Inferior parietal cortex (tissue), 1 donor: ENCODE data around the gene IL21R.
"Not testable (repeated sequence)": the region's sequence is repeated elsewhere in the genome, so short reads cannot be mapped to it uniquely, and the experiment has no call there.

Source experiments
- DNase-seq: peaks from one replicate; pipeline ENCODE4 v3.0.0-alpha.2; 2016; ENCODE audit errors: extremely low spot score

Gene IL21R

GRCh38 chr16:27374804-27375425 lies 27.1 kb upstream of the IL21R start:
- peak; percentile 33 for DNase-seq

- DNase-seq: no peak
These were observed 24.1 kb upstream of the IL21R start for GRCh38 chr16:27377666-27378485.

- DNase-seq: no peak
These were observed 23.0 kb upstream of the IL21R start for GRCh38 chr16:27378871-27379481.

DNA sequence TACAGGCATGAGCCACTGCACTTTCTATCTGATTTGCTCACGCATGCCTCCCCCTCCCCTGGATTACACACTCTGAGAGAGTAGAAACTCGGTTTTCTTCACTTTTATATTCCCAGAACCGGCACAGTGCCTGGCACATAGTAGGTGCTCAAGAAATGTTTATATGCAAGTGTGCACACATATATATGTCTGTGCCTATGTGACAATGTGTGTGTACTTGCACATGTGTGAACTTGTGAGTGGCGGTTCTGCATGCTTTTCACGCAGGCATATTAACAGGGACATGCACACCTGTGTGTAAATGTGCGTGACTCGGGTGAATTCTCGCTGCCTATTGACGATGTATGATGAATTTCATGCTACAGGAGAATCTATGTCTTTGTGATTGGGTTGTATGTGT lies 22.1 kb upstream of the IL21R start:
- no peak for DNase-seq

DNA sequence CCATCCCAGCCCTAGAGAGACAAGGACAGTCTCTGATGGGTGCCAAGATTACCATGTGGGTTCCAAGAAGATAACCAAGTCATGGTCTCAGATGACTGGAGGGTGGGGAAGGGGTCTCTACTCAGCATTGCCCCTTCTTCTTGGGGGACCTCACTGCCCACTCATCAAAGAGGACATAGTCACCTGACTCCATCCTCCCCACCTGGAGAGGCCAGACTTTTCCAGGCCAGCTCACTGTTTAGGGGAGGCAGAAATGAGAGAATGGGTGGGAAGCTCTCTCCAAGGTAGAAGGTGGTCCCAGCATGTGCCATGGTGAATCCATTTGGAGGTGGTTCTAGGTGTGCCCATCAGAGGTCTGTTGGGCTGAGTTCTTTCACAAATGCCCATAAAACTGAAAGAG lies 20.7 kb upstream of the IL21R start:
- DNase-seq: no peak

DNA sequence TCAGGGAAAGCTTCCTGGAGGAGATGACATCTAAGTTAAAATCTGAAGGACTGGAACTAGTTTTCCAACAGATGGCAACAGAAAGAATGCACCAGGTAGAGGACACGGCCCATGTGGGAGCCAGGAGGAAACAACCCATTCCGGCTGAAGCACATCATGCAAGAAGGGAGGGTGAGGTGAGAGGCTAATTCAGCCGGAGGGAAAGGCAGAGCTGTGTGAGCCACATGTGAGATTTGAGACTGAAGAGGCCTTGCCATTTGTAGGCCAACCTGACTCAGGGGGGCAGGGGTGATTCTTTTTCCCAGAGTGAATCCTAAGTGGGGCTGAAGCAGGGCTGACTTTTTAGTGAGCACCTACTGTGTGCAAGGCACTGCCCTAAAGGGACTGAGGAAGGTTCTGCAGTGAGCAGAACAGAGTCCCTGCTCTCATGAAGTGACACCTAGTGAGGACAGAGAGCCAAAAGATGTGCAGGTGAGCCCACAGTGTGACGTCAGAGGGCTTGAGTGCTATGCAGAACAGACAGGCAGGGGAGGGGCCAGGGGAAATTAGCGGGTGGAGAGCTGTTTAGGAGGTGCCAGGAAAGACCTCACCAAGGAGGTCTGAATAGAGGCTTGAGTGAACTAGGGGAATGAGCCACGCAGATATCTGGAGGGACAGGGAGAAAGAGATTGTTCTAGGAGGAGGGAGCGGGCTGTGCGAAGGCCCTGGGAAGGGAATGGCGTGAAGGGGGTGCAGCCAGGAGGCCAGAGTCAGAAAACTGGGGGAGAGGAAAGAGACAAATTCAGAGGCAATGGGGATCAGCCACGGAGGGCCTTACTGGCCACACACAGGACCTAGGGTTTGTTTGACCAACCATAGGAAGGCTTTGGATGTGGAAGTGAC lies 19.8 kb upstream of the IL21R start:
- no peak for DNase-seq

GRCh38 chr16:27383556-27384243 lies 18.3 kb upstream of the IL21R start:
- no peak for DNase-seq

- no peak for DNase-seq
These were observed 17.5 kb upstream of the IL21R start for GRCh38 chr16:27384425-27384824.

DNA sequence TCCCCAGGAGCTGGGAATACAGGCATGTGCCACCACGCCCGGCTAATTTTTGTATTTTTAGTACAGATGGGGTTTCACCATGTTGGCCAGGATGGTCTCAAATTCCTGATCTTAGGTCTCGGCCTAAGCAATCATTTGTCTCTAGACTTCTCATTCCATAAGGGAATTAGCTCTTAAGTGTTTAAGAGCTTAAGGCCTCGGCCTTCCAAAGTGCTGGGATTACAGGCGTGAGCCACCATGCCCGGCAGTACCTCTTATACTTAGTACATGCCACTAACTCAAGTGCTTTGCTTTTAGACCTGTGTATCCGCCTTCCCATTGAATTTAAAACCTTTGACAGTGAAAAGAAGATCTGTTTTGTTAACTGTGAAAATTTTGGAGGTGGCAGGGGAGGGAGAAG lies 16.6 kb upstream of the IL21R start:
- DNase-seq: no peak

DNA sequence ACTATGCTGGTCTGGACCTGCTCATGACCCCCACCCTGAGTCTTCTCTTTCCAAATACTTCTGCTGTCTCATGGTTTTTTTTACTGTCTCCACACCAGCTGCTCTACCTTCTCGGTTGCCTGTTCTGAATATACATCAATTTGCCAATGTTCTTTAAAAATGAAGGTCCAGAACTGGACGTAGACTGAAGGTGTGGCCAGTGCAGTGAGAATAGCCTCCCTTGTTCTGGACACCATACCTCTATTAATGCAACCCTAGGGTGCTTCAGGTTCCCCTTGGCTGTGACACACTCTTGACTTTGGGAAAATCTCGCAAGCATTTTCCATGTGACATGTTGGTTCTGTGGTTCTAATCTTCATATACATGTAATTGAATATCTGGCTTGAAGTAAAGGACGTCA lies 15.3 kb upstream of the IL21R start:
- no peak for DNase-seq

DNA sequence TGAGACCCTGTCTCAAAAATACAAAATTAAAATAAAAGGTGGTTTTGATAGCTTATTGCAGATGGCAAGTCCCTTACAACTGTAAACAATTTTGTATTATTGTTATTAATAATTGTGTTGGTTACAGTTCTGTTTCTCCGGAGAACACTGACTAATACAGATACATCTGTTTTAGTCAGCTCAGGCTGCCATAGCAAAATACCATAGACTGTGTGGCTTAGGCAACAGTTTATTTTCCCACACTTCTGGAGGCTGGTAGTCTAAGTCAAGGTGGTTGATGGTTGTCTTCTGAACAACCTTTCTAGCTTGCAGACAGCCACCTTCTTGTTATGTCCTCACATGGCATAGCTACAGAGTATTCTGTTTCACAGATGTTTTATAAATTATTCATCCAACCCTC lies 14.2 kb upstream of the IL21R start:
- DNase-seq: no peak

DNA sequence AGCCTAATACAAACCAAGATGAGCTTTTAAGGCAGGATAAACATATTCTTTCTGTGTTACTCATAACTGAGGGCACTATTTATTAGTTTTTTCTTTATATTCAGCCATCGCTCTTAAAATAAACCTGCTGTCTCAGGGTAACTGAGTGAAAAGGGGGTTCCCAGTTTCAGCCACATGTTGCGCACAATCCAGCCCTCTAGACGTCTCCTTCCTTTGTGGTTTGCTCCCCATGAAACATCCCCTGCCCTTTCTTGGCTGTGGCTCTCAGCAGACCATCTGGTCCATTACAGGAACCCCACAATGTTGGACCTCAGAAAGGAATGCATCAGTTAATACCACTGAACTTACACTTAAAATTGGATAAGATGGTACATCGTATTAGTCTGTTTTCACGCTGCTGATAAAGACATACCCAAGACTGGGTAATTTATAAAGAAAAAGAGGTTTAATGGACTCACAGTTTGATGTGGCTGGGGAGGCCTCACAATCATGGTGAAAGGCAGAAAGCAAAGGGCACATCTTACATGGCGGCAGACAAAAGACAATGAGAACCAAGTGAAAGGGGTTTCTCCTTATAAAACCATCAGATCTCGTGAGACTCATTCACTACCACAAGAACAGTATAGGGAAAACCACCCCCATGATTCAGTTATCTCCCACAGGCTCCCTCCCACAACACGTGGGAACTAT lies 12.6 kb upstream of the IL21R start:
- DNase-seq: no peak

GRCh38 chr16:27390151-27390550 lies 11.8 kb upstream of the IL21R start:
- DNase-seq: no peak

- DNase-seq: no peak
These were observed 9.3 kb upstream of the IL21R start for GRCh38 chr16:27392671-27393070.

GRCh38 chr16:27394516-27394915 lies 7.5 kb upstream of the IL21R start:
- no peak for DNase-seq

DNA sequence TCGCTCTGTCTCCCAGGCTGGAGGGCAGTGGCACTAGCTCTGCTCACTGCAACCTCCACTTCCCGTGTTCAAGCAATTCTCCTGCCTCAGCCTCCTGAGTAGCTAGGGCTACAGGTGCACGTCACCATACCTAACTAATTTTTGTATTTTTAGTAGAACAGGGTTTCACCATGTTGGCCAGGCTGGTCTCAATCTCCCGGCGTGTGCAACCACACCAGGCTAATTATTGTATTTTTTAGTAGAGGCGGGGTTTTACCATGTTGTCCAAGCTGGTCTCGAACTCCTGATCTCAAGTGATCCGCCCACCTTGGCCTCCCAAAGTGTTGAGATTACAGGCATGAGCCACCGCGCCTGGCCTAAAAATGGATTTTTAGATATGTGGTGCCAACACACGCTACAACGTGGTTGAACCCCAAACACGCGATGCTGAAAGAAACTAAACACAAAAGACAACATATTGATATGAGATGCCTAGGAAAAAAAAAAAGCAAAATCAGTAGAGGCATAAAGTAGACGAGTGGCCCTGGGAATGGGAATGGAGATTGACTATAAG lies 3.6 kb upstream of the IL21R start:
- not testable (repeated sequence) for DNase-seq

DNA sequence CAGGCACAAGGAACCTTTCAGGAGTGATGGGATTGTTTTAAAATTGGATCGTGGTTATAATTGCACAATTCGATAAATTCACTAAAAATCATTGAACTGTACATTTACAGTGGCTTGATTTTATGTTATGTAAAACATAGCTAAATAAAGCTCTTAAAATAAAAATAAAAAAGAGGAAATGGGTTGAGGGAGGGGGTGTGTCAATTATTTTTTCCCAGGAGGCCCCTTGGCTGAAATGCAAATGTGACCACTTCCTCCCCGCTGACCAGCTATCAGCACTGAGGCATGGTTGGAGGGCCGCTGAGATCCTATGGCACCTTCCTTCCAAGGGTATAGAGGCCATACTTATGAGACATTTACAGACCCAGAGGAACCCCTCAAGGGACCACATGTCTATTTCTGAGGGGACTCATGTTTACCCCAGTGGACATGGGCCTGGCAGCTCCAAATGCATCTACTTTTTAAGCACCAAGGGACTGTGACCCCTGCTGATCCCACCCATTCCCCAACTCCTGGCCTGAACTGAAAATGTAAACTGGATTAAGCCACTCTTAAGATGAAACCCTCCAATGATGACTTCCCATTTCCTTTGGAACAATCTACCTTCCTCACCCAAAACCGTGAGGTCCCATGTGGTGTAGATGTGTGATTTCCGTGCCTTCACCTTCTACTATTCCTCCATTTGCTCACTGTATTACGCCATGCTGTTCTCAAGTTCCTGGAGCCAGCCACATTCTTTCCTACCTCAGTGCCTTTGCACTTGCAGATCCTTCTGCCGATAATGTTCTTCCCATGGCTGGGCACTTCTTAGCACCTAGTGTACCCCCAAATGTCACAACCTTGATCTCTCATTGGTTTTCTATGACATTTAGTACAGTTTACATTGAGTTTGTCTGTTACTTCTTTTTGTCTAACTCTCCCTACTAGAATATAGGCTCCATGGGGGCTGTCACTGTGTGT lies 2.8 kb upstream of the IL21R start:
- DNase-seq: no peak

DNA sequence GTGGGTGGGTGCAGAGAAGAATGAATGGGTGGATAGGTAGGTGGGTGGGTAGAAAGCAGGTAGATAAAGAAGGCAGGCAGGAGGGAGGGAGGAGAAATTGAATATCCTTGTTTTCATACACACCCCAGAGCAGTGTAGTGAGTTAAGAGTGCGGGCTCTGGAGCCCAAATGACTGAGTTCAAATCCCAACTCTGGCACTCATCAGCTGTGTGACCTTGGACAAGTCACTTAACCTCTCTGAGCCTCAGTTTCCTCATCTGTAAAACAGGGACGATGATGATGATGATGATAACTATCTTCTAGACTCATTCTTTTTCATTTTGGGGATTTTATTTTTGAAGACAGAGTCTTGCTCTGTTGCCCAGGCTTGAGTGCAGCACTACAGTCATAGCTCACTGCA lies 2.0 kb upstream of the IL21R start:
- no peak for DNase-seq
